Stimulated activated CD4-positive, alpha-beta T cell treated with anti-CD3 and anti-CD28 coated beads, Interleukin-15, amount 100 ng/mL, for 48 hours (primary cell): ENCODE measurements around the gene DNAJB12.
"Not testable (repeated sequence)": the region's sequence is repeated elsewhere in the genome, so short reads cannot be mapped to it uniquely, and the experiment has no call there.

Source experiments
- DNase-seq, 2 donors: peaks; one replicate each; pipeline ENCODE4 v3.0.0-alpha.2; 2020; ENCODE audit warnings: low read depth in 2 of 2

Gene DNAJB12

DNA sequence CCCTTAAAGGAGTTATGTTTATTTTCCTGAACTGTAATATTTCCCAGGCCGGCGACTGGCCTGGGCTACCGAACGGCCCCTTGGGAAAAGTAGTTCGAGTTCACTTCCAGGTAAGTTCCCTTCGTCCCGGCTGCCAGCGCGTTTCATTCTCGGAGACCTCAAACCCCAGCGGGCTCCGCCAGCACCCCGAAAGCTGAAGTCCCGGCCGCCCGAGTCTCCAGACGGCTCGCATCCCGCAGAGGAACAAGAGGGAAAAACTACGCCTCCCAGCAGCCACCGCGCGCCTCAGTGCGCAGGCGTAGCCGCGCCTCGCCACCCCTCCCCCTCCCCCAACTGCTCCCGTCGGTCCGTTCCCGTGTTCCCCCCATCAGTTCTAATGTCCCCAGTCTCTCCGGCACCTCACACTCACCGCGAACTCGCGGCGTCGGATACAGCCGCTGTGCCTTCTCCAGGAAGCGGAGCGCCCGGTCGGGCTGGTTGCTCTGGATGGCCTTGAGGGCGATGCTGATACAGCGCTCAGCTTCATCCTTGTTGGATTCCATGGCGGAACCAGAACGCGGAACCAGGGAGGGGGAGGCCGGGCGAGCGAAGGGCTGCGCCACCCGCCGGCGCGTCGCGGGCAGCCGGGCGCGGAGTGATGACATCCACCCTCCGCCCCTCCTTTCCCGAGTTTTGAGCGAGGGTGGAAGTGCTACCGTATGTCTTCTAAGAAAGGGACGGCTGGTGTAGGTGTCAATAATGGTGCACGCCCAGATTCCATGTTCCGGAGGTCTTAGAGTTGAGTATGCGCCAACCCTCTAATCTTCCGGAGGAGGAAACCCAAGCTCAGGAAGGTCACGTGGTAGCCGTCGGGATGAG lies at the start of gene DNAJB12:
Gene DNAJB12 (minus strand): TSS at position 564 of the 858 bp plus-strand sequence. CDS start 22 bp downstream, at position 542.
- DNase-seq = peak; percentile 78 to 82

DNA sequence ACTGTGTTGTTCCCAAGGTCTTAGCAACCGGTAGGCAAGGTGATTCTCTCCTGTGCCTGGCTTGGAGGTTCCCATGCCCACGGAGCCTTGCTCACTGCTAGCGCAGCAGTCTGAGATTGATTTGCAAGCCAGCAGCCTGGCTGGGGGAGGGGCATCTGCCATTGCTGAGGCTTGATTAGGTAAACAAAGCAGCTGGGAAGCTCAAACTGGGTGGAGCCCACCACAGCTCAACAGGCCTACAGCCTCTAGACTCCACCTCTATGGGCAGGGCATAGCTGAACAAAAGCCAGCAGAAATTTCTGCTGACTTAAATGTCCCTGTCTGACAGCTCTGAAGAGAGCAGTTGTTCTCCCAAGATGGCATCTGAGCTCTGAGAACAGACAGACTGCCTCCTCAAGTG lies 40.9 kb upstream of the DNAJB12 start:
- not testable (repeated sequence) for DNase-seq

DNA sequence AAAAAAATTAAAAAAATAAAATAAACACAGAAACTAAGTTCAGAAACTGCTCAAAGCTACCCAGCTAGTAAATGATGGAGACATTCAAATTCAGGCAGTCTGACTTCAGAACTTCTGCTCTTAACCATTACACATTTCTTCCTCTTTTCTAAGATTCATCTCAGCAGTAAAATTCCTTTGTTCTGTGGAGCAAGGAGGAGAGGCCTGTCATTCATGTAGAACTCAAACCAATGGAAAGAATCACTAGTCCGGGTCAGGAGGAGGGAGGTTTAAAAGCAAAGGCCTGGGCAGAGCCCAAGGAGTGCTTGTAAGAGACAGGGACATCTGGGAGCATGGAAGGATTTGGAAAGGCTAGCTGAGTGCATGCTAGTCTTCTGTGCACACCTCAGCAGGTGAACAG lies 37.9 kb upstream of the DNAJB12 start:
- no peak for DNase-seq

DNA sequence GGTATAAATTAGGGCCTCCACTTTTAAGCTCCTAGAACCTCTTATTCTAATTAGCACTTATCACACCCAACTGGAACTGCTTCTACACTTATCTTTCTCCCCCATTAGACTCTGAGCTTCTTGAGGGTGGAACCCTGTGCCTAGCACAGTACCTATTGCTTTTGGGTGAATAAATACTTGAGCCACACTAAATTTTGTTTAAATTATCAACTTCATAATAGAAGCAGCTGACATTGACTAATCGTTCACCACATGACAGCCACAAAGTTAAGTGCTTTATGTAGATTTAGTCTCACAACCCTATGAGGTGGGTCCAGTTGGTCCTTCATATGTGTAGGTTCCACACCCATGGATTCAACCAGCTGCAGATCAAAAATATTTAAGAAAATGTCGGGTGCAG lies 36.0 kb upstream of the DNAJB12 start:
- DNase-seq = no peak

DNA sequence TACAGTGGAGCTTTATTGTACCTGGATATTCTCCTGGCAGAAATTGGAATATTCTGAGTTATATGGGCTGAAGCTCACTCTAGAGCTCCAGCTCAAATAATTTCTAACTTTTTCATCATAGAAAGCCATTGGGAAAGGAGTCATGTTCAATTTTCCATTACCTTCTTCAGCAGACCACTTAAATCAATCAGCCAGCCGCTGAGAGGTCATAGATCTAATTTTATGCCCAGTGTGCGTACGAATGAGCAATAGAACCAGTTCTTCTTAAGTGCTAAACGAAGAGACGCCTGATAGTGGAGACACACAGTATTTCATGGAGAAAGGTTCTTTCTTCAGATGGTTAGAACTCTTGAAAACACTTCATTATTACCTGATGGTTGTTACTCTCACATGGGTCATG lies 35.0 kb upstream of the DNAJB12 start:
- DNase-seq = no peak

DNA sequence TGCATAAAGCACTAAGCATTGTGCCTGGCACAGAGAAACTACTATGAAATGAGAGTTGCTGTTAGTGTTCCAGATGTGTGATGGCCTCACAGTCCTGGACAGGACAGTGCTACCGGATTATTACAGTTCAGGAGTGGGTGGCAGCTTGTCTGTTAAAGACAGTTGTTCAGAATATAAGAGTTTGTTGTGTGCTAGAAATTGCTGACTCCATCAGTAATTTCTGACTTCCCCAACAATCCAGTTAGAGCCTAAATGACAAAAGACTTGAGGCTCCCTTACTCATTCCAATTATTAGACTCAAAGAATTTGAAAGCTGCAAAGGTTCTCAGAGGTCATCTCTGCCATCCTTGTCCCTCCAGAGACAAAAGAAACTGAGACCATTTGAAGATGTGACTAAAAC lies 34.3 kb upstream of the DNAJB12 start:
- DNase-seq = no peak

DNA sequence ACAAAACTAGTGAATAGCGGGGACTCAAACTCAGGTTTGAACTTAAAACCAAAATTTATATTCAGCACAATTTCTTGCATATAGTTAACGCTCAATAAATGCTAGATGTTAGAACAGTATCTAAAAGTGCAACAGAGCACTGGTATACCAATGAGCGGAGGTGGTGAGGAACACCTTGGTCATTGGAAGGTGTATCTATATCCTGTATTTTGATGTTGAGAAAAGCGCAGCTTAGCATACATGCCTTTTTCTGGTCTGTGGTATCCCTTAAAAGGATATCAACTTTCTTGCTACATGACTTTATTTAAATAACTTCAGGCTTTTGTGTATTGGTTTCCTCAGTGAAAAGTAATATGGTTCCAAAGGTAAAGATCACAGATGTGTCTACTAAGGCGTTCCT lies 33.3 kb upstream of the DNAJB12 start:
- DNase-seq = no peak

DNA sequence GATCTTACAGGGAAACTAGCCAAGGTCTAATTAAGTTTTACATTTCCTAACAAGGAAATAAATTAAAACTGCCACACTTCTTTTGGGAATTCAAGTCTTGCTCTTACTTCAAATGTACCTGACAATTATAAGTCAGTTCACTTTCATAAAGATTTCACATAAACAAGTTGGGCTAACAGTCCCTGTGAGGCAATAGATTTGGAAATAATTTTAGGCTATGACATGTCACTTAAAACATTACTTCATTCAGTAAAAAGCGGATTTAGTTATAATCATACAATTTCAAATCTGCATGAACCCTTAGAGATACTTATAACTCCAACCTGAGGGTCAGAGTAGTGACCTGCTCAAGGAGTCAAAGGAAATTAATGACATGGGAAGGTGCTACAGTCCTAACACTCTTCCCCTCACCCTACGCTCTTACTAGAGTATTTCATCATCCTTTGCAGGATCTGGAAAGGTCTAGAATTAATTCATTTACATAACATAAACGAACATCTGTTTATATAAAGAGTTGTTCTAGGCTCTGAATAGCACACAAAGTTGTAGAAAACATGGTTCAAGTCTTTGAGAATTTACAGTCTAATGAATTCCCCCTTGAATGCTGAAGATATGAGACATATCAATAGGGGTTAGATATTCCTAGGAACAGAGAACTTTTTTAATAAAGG lies 32.3 kb upstream of the DNAJB12 start:
- no peak for DNase-seq

DNA sequence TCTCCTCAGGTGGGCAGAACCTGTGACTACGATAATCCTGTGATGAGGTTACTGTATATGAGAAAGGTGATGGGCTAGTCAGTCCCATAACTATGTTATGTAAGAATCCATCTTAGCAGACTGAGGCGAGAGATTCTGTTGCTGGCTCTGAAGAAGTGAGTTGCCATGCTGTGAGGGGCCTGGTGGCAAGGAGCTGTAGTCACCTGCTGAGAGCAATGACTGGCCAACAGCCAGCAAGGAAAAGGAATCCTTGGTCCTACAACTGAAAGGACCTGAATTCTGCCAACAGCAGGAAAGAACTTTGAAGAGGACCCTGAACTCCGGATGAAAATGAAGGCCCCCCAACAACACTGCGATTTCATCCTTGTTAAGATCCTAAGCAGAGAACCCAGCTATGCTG lies 31.0 kb upstream of the DNAJB12 start:
- no peak for DNase-seq

DNA sequence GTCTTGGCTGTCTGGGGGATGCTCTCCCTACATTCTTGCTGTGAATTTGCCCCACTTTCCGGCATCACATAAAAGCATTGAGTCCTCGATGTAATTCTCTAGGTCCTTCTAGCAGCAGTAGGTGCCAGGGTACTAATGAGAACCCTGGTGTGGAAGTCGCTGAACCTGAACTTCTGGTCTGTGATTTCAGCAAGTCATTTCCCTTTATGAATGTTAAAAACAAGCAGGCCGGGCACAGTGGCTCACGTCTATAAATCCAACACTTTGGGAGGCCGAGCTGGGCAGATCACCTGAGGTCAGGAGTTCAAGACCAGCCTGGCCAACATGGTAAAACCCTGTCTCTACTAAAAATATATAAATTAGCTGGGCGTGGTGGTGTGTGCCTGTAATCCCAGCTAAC lies 30.3 kb upstream of the DNAJB12 start:
- not testable (repeated sequence) for DNase-seq

DNA sequence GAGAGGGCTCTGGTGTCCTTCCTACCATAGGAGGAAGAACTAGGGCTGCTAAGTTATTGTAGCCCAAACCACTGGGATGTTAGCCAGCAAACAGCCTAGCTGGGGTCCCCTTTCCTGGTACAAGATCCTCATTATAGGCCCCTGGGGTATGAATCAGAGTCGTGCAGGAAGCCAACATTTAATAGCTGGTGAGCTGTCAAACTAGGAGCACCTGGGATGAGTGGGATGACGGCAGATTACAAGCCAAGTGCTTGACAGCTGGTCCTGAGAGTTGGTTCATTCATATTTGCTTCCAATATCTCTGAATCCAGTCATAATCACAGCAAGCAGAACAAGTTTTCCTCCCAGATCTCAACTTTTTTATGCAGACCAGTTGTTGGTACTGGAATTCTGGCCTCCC lies 25.1 kb upstream of the DNAJB12 start:
- DNase-seq = no peak

DNA sequence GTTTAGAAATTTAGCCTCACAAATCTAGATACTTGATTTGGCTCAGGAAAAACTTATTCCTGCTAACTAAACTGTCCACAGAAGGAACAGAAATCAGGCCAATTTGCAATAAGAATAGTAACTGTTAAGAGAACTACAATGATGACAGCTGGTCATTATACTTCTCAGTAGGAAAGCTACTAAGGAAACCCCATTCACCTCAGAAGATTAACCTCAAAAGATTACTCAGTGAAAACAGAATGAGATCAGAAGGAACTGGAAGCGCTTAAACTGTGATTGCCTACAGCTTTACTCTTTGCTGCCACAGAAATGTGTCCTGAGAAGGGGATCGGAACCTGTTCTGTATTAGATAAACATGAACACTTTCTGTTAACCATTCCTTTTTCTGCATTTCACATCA lies 24.3 kb upstream of the DNAJB12 start:
- no peak for DNase-seq

DNA sequence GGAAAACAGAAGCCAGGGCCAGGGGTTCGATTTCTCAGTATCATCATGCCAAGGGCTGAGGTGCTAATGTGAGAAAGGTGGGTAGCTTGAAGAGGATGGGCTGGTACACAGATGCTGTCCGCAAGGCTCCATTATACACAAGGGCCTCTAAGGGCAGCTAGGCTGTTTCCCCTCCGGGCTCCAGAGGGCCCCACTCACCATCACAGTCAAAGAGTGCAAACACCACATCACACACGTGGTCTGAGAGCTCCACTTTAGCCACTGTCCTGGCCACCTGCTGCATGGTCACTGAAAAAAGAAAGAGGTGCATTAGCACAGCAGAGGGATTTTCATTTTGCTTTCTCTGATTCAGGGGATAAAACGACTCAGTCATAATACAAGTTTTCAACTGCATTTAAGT lies 20.9 kb upstream of the DNAJB12 start:
- no peak for DNase-seq

DNA sequence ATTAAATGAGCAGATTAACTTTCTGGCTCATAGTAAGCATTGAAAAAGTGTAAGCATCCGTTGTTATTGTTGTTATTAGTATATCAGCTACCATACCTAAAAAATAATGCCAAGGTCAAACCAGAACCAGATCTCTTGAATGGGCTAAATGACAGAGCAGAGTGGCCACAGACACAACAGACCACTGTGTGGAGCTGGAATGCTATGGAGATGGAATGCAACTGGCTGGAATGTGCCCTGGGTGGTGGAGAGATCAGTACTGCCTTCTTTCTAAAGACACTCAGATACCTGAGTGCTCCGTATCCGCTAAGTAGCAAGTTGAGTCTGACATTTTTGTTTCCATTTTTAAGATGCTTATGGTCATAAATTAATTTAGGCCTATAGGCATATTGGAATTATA lies 20.5 kb upstream of the DNAJB12 start:
- no peak for DNase-seq

DNA sequence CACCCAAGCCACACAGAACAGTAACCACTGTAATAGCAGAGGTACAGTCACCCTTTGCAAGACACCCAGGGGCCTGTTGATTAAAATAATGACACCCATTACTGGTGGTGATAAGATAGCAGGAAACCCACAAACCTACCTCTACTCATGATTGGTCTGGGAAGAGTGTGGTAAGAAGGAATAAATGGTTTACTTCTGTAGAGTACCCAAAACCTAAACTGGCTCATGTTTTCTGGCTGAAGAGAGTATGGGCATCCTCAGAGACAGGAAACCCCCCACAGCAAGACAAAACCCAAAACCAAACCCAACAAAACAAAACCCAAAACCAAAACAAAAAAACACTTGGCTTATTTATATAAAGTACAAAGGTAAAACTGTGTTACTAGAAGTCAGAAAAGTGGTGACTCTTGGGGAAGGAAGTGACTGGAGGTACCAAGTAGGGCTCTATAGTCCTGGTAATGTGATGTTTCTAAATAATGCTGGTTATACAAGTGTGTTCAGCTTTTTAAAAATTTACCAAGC lies 15.5 kb upstream of the DNAJB12 start:
- DNase-seq = no peak

DNA sequence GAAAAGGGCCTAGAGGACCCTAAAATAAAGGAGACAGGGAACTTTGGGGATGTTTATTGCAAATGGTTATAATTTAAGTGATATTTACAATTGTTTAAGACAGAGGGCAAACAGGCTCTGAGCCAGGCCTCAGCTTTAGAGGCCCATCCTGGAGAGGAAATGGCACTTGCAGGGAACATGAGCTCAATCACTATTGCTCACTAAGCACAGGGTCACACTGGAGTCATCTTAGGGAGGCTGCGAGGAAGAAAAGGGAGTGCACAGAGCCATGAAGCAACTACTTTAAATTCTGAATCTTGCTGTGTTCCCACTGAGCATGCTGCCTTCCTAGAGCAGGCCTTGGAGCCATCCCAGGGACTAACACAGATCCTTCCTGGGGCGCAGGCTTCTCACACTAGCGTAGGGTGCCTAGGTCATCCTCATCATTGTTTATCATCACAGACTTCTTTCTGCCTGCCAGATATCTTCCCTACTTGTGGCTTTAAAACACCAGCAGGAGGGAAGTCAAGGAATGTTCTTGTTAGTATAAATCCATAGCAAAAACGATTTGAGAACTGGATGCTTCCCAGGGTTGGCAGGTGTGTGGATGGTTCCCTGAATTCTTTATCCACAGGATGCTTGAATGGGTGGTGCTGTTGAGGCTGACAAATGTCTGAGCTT lies 12.7 kb upstream of the DNAJB12 start:
- no peak for DNase-seq

DNA sequence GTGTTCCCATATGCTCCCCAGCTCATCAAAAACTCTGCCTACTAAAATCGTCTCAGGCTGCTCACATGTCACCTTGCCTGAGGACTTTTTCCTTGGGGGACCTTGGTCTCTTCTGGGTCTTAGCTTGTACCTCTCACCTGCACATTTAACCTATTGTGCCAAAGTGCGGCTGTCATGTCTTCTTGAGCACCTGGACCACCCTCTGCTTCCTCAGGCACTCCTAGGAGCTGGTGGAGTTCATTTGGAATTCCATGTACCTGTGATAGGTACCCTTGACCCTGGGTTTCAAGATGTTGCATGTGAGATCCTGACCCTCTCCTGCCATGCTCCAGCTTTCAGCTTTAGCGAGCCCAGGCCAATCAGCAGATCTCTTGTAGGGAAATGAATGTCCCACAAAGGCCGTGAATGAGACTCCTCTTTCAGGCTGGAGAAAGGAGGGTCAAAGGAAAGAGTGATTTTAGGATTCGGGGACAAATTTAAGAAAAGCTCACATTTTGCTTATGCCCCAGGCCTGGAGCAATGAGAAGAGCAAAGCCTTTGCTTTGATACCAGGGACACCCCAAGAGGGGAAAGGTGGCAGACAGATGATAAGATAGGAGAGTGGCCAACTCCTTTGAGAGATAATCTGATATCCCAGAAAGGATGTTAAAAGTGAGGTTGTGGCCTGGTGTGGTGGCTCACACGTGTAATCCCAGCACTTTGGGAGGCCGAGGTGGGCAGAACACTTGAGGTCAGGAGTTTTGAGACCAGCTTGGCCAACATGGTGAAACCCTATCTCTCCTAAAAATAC lies 10.6 kb upstream of the DNAJB12 start:
- DNase-seq = no peak

DNA sequence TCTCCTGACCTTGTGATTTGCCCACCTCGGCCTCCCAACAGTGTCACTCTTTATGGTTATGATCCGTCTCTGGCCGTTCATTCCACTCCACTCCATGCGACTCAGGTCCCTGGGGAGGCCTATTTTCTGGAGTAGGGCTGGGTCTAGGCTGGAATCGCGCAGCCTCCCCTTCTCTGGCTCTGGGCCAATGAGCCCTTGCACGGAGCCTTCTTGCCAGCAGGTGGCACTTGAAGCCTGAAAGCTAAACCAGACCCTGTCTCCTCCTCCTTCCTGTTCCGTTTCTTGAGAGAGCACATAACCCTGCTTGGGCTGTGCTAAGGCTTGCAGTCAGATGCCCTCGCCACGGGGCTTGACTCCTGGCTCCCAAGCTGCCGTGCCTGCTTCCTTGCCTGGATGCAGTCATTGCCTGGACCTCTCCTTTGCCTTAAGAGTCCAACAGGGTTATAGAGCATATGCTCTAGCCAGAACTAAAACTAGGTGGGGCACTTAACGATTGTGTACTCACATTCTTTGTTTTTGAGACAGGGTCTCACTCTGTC lies 9.6 kb upstream of the DNAJB12 start:
- DNase-seq = peak; percentile 69 to 82

DNA sequence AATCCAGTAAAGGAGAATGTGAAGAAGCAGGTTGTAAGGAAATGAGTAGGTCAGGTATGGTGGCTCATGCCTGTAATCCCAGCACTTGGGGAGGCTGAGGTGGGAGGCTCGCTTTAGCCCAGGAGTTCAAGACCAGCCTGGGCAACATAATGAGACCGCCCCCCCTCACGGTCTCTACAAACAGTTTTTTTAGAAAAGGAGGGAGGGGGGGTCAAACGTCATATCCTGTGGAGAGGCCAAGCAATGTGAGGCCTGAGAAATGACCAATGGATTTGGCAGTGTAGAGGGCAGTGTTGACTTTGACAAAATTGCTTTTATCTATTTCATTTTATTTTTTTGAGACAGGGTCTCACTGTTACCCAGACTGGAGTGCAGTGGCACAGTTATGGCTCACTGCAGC lies 2.3 kb upstream of the DNAJB12 start:
- no peak for DNase-seq

DNA sequence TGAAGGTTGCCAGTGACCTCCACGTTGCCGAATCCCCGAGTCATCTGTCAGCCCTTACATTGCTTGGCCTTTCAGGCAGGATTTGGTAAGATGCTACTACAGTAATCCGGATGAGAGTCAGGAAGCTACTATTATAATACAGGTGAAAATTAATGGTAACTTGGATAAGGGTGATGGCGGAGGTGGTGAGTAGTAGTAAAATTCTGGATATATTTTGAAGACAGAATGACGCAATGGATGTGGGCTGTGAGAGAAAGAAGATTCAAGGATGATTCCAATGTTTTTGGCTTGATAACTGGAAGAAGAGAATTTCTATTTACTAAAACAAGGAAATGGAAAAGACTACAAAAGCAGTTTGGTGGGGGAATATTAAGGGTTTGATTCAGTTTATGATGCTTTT lies 1.4 kb upstream of the DNAJB12 start:
- no peak for DNase-seq

DNA sequence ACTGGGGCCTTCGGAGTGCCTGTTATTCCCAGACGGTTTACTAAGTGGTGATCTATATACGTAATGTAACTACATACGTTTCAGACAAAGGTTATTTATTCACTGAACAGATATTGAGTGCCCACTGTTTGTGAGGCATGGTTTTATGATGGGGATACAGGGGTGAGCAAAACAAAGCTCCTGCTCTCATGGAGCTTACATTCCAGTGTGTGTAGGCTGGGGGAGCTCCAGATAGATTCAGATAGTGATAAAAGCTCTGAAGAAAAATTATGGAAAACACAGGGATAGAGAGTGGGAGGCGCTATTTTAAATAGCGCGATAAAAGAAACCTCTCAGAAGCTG lies 466 bp upstream of the DNAJB12 start:
- DNase-seq = no peak

DNA sequence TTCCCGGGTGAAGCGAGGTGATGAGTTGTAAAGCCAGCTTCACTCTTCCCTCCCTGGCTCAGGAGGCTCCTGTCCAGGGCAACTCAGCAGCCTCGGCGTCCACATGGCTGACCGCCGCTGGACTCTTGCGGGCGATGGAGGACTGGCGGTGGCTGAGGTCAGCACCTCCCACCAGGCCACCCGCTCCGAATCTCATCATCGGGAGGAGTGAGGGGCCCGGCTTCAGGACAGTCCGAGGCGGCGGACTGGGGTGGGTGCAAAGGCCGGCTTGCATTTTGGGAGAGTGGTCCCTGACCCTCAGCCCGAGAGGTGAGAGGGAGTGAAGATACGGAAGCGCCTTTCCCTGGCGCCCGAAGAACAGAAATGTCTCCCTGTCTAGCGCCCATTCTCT lies 759 bp downstream of the DNAJB12 start:
- DNase-seq = no peak
